ENCODE results near the gene NOL12. TPM values are rescaled to one million over a fixed set of nuclear protein-coding genes. Genes with fewer than 3 reads are reported as not detected.

Gene NOL12, protein sequence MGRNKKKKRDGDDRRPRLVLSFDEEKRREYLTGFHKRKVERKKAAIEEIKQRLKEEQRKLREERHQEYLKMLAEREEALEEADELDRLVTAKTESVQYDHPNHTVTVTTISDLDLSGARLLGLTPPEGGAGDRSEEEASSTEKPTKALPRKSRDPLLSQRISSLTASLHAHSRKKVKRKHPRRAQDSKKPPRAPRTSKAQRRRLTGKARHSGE
- total RNA-seq (10 to 100 TPM; 13.5 to 16.4 (median 14.4) TPM), polyA plus RNA-seq (16.3 TPM)
- long read RNA-seq, donor 1, transcript NOL12-202 (7 exons, 945 nt), result minor isoform, 7 of 22 reads
- long read RNA-seq, donor 1, transcript NOL12-201 (6 exons, 2,854 nt), result major isoform, 12 of 22 reads
- long read RNA-seq, donor 1, partial matches to known transcripts, result 1 of 22 reads
- long read RNA-seq, donor 1, other reads (novel, unspliced or antisense), result 1 of 22 reads
- long read RNA-seq, donor 2, transcript NOL12-202 (7 exons, 945 nt), result minor isoform, 5 of 19 reads
- long read RNA-seq, donor 2, transcript NOL12-201 (6 exons, 2,854 nt), result major isoform, 14 of 19 reads
- long read RNA-seq, donor 2, partial matches to known transcripts, result 0 of 19 reads
- long read RNA-seq, donor 2, other reads (novel, unspliced or antisense), result 0 of 19 reads
- long read RNA-seq, donor 3, transcript NOL12-201 (6 exons, 2,854 nt), result major isoform, 24 of 36 reads
- long read RNA-seq, donor 3, transcript NOL12-202 (7 exons, 945 nt), result minor isoform, 8 of 36 reads
- long read RNA-seq, donor 3, partial matches to known transcripts, result 1 of 36 reads
- long read RNA-seq, donor 3, other reads (novel, unspliced or antisense), result 1 of 36 reads
- long read RNA-seq, donor 4, transcript NOL12-201 (6 exons, 2,854 nt), result major isoform, 8 of 12 reads
- long read RNA-seq, donor 4, partial matches to known transcripts, result 0 of 12 reads
- long read RNA-seq, donor 4, other reads (novel, unspliced or antisense), result 0 of 12 reads

DNA sequence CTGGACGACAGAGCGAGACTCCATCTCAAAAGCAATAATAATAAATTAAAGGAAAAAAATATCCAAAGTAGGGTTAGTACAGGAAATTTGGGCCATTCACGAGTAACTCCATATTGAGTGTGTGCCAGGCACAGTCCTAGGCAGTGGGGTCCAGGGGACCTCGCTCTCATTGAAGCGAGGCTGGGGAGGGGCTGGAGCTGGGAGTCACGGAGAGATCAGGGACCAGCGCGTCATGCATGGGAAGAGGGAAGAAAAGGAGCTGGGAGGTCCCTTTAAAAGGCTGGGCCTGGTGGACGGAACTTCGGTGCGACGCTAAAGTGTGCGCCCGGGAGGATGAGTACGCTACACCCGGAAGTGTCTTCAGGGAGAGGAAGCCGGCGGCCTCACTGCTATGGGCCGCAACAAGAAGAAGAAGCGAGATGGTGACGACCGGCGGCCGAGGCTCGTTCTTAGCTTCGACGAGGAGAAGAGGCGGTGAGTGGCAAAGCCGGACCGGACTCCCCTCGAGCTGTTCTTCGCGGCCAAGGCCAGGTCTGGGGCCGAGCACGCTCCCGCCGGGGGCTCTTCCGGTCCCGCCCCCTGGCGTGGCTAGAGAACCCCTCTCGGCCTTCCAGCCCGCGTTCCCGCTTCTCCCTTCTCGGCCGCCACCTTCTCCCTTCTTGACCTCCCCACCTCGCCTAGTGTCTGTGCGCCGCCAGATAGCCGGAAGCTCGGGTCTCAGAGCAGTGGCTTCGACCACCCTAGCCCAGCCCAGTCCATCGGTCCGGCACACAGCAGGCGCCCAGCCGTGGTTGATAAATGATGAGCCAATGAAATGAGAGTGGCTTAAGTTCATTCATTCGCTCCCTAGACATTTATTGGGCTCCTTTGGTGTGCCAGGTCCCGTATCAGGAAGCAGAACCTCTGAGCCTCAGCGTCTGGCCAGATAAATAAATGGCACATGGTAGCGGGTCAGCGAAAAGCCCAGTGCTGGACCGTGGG, at the start of gene NOL12:
Gene NOL12 (plus strand): TSS at position 342 of the 981 bp plus-strand sequence. CDS start 50 bp downstream, at position 392.
- Histone ChIP-seq H3K4me1 (ENCODE audit: control insufficient read depth, insufficient read depth, low read length) (peaks cover 2% of the 10 kb centered on the region), H3K27me3 (ENCODE audit: control insufficient read depth, insufficient read depth) (no peaks in the 10 kb centered on the region), H3K9me3 (ENCODE audit: control insufficient read depth, low read length) (no peaks in the 10 kb centered on the region), H3K27ac (ENCODE audit: low read length) (peak within 1 kb of the TSS; percentile 98), H3K4me3 (ENCODE audit: low read length) (peak within 1 kb of the TSS; percentile 97)
- peak; percentile 91 for ATAC-seq
- WGBS, result 2% methylated on average over 62 of the region's 62 CpGs
- peak; percentile 84 to 91 (median 90) for DNase-seq
- intact Hi-C loops (cut with DNase I), result loop anchor here in 1 of 4 donors (10.0 kb wide), 1 partner anchor 61 kb away; no protein-coding TSS in a partner anchor

DNA sequence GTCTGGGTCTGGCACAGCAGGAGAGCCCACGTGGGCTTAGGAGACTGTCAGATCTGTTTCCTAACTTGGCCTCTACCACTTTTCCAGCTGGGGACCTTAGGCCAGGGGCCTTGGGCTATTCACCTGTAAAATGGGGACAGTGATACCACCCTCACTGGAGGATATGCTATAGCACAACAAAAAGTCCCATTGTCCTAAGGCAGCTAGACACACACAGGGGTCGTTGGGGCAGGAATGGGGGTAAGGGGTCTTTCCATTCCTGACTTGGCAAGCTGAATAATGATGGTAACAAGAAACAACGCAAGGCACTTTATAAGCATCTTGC, 49.2 kb upstream of the NOL12 start:
- Histone ChIP-seq H3K27ac (ENCODE audit: low read length) (no peak overlapping the region), H3K9me3 (ENCODE audit: control insufficient read depth, low read length) (no peaks in the 10 kb centered on the region), H3K27me3 (ENCODE audit: control insufficient read depth, insufficient read depth) (no peaks in the 10 kb centered on the region), H3K4me3 (ENCODE audit: low read length) (no peak overlapping the region), H3K4me1 (ENCODE audit: control insufficient read depth, insufficient read depth, low read length) (peaks cover 14% of the 10 kb centered on the region)
- ATAC-seq, result no peak
- no peak for DNase-seq
- WGBS, result 67% methylated on average over 3 of the region's 3 CpGs
- intact Hi-C loops (cut with DNase I), result no loop called here

DNA sequence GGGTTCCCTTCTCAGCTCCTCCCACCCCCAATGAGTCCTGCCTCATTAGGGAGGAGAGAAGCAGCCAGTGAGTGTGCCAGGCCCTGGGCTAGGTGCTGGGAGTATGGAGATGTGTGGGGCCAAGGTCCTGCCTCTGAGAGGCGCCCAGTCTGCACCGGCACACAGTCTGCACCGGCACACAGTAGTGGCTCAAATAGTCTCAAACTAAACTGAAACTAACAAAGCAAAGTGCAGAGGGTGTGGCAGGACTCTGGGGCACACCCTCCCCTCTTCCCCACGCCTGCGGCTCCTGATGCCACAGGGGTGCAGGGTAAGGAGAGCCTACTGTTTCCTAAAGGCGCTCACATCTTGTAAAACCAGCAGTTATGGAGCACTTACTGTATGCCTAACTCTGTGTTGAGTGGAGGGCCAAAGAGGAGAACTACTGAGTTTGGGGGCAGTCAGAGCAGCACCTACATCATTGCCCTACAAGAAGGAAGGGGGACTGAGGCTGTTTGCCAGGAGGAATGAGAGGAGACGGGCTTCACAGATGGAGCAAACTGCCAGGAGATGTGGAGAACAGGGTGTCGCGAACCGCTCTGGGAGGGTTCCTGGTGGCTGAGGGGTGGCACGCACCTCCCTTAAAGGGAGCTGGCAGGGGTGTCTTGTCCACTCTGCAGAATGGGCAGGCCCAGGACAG, 47.6 kb upstream of the NOL12 start:
- Histone ChIP-seq H3K4me1 (ENCODE audit: control insufficient read depth, insufficient read depth, low read length) (peaks cover 13% of the 10 kb centered on the region), H3K9me3 (ENCODE audit: control insufficient read depth, low read length) (no peaks in the 10 kb centered on the region), H3K27ac (ENCODE audit: low read length) (no peak overlapping the region), H3K27me3 (ENCODE audit: control insufficient read depth, insufficient read depth) (no peaks in the 10 kb centered on the region), H3K4me3 (ENCODE audit: low read length) (no peak overlapping the region)
- intact Hi-C loops (cut with DNase I), result no loop called here
- ATAC-seq, result no peak
- no peak for DNase-seq
- 59% methylated on average over 11 of the region's 11 CpGs for WGBS

DNA sequence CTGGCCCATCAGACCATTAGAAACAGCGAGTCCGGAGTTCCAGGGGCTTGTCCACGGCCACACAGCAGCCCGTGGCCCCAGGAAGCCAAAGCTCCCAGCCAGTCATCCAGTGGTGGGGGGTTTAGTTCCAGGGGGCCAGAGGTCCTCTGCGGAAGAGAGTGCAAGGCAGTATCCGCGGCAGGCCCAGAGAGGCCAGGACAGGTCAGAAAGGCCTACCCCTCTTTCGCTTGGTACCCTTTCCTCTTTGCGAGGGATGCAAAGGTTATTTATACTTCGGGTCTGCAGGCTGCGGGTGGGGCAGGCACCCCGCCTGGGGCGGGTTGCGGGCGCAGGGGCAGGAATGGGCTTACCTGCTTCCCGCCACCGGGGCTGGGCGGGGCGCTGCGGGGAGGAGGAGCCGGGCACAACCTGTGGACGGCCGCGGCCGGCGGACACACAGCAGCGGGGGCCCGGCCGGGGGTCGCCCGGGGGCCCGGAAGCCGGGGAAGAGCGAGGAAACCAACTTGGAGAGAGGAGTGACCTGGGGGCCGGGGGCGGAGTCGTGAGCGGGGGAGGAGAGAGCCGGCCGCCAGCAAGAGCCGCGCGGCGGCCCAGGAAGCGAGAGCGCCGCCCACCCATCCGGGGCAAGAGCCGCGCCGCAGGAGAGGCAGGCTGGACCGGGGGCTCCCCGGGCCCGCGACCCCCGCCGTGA, 46.9 kb upstream of the NOL12 start, which contains the start of gene SH3BP1:
Gene SH3BP1 (plus strand): TSS at position 600 of the 691 bp plus-strand sequence. CDS start 119 bp downstream, outside the sequence.
- H3K27ac ChIP-seq (ENCODE audit: low read length), result no peak within 1 kb of the TSS
- peaks cover 7% of the 10 kb centered on the region for H3K4me1 ChIP-seq (ENCODE audit: control insufficient read depth, insufficient read depth, low read length)
- peak; percentile 58 to 89 (median 88) for DNase-seq
- no peaks in the 10 kb centered on the region for H3K9me3 ChIP-seq (ENCODE audit: control insufficient read depth, low read length)
- peak; percentile 17 to 19 for ATAC-seq
- H3K27me3 ChIP-seq (ENCODE audit: control insufficient read depth, insufficient read depth), result no peaks in the 10 kb centered on the region
- intact Hi-C loops (cut with DNase I), result no loop called here
- WGBS, result 7% methylated on average over 57 of the region's 57 CpGs
- peak within 1 kb of the TSS; percentile 63 for H3K4me3 ChIP-seq (ENCODE audit: low read length)

DNA sequence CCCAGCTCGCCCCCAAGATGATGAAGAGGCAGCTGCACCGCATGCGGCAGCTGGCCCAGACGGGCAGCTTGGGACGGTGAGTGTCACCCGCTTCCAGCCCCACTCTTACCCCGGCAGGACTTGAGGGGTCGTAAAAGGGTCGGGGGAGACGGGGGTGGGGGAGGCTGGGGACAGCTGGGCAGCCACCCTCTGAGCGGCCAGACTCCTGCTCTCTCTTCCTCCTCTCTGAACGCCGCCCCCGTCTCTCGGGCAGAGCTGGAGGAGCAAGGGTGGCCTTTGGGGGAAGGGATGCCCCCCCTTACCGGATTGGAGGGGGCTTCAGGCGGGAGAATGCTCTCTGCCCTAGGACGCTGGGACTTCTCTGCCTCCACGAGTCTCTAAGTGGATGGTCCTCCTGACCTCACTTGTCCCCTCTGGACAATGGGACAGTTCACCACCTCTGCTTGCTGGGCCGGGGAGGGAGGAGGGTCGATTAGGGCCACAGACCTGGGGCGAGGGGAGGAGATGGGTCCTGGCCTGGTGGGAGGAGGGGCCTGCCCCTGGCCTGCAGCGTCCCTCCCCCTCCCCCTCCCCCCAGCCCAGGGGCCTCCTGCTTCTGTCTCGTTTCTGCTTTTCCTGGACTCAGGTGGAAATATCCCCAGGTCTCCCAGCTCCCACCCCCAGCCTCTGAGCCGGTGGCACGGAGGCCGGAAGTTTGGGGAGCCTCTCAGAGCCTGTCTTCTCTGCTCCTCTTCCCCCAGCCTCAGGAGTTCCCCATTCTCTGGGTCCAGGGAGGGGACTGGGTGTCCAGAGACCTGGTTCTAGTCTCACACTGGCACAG, 46.2 kb upstream of the NOL12 start:
- no peak for ATAC-seq
- Histone ChIP-seq H3K27me3 (ENCODE audit: control insufficient read depth, insufficient read depth) (no peaks in the 10 kb centered on the region), H3K4me3 (ENCODE audit: low read length) (peak overlapping the region; percentile 63), H3K27ac (ENCODE audit: low read length) (no peak overlapping the region), H3K4me1 (ENCODE audit: control insufficient read depth, insufficient read depth, low read length) (no peaks in the 10 kb centered on the region), H3K9me3 (ENCODE audit: control insufficient read depth, low read length) (no peaks in the 10 kb centered on the region)
- intact Hi-C loops (cut with DNase I), result loop anchor here (5.0 to 10.0 kb wide), 3 partner anchors 42 to 155 kb away; no protein-coding TSS in a partner anchor
- 7% methylated on average over 27 of the region's 27 CpGs for WGBS
- DNase-seq, result no peak

DNA sequence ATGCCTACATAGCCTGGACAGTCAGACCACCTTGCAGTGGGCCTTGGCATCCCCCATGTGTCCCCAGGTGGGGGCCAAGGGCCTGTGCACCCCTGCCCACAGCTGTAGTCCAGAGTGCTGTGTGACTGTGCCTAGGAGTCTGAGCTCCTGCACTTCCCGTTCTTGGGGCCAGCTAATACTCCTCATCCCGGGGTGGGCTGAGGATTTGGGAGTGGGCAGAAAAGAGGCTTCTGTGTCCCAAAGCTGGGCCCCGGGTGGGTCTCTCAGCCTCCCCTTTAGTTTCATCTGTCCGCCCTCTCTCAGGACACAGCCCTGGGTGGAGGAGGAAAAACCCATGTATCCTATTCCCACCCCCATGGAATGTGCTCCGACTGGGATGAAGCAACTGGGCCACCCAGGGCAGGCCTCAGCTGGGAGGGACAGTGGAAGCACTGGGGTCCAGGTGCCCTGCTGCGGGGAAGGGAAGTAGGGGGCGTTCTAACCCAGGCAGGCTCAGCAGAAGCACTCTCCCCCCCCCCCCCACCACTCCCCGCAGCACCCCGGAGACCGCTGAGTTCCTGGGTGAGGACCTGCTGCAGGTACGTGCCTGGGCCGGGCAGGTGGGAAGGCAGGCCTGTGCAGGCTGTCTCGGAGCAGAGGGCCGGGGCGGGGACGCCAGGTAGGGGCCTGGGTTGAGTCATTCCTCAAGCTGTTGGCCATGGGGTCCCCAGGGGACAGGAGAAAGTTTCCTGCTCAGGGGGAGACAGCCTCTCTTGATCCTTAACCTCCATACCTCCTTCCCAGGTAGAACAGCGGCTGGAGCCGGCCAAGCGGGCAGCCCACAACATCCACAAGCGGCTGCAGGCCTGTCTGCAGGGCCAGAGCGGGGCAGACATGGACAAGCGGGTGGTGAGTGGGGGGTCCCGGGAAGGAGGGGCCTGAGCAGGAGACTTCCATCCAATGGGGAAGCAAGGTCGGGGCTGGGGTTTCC, 45.3 kb upstream of the NOL12 start:
- 81% methylated on average over 24 of the region's 24 CpGs for WGBS
- Histone ChIP-seq H3K4me3 (ENCODE audit: low read length) (peak overlapping the region; percentile 63), H3K27ac (ENCODE audit: low read length) (no peak overlapping the region), H3K27me3 (ENCODE audit: control insufficient read depth, insufficient read depth) (no peaks in the 10 kb centered on the region), H3K4me1 (ENCODE audit: control insufficient read depth, insufficient read depth, low read length) (no peaks in the 10 kb centered on the region), H3K9me3 (ENCODE audit: control insufficient read depth, low read length) (no peaks in the 10 kb centered on the region)
- ATAC-seq, result no peak
- intact Hi-C loops (cut with DNase I), result loop anchor here (5.0 to 10.0 kb wide), 3 partner anchors 41 to 154 kb away; no protein-coding TSS in a partner anchor
- DNase-seq, result no peak

DNA sequence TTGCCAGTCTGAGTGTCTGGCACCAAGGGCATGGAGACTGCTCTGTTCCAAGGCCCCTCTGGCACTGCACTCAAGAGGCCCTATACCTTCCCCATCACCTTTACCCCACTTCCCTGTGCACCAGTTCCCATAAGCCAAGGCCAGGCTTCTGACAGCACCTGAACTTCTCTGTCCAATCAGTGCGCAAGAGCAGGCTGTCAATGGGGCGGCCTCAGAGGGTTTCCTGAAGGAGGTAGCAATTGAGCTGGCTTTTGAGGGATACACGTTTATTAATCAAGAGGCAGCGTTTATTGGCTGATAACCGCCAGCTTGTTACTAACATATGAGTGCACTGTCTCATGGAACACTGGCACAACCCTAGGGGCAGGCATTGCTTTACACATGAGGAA, 44.6 kb upstream of the NOL12 start:
- WGBS, result 90% methylated on average over 5 of the region's 5 CpGs
- ATAC-seq (no peak), DNase-seq (no peak)
- no peak overlapping the region for H3K27ac ChIP-seq (ENCODE audit: low read length)
- H3K27me3 ChIP-seq (ENCODE audit: control insufficient read depth, insufficient read depth), result no peaks in the 10 kb centered on the region
- H3K4me1 ChIP-seq (ENCODE audit: control insufficient read depth, insufficient read depth, low read length), result no peaks in the 10 kb centered on the region
- intact Hi-C loops (cut with DNase I), result loop anchor here (5.0 to 10.0 kb wide), 3 partner anchors 41 to 153 kb away; no protein-coding TSS in a partner anchor
- no peaks in the 10 kb centered on the region for H3K9me3 ChIP-seq (ENCODE audit: control insufficient read depth, low read length)
- H3K4me3 ChIP-seq (ENCODE audit: low read length), result no peak overlapping the region

DNA sequence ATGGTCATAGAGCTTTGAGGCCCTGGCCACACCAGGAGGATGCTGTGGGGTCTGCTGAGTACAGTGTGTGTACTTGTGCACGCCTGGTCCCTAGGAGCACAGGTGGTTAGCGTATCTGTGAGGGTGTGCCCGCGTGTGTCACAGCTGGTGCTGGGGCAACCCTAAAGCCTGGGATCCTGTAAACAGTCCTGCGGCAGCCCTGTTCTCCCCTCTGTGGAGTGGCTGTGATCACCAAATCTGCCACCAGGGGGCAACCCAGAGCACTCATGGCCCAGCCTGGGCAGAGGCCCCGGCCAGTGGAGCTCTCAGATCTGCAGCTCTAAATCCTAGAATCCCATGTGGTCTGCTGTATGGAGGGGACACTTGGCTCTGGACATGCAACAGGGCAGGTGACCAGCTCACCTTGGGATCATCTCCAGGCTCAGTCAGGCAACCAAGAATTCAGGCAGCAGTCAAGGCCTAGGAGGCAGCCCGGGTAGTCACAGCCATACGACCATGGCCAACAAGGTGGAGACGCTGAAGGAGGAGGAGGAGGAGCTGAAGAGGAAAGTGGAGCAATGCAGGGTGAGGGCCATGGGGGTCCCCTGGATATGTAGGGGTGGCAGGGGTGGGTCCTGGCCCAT, 42.8 kb upstream of the NOL12 start:
- intact Hi-C loops (cut with DNase I), result loop anchor here (5.0 to 10.0 kb wide), 3 partner anchors 39 to 151 kb away; no protein-coding TSS in a partner anchor
- Histone ChIP-seq H3K4me3 (ENCODE audit: low read length) (no peak overlapping the region), H3K27me3 (ENCODE audit: control insufficient read depth, insufficient read depth) (no peaks in the 10 kb centered on the region), H3K9me3 (ENCODE audit: control insufficient read depth, low read length) (no peaks in the 10 kb centered on the region), H3K4me1 (ENCODE audit: control insufficient read depth, insufficient read depth, low read length) (no peaks in the 10 kb centered on the region), H3K27ac (ENCODE audit: low read length) (no peak overlapping the region)
- WGBS, result 36% methylated on average over 9 of the region's 9 CpGs
- ATAC-seq, result peak; percentile 77 to 80
- peak; percentile 87 to 96 (median 94) for DNase-seq

Measured in right cardiac atrium (tissue), 5 donors.